GM21786 (cell line): ENCODE results near the gene RBM26.

Experiments
- ATAC-seq: cut with Tn5 transposase; IDR thresholded peaks from one replicate; pipeline ENCODE4 v1.9.1; 2021; ENCODE audit not compliant: unreplicated experiment

RBM26 gene, protein sequence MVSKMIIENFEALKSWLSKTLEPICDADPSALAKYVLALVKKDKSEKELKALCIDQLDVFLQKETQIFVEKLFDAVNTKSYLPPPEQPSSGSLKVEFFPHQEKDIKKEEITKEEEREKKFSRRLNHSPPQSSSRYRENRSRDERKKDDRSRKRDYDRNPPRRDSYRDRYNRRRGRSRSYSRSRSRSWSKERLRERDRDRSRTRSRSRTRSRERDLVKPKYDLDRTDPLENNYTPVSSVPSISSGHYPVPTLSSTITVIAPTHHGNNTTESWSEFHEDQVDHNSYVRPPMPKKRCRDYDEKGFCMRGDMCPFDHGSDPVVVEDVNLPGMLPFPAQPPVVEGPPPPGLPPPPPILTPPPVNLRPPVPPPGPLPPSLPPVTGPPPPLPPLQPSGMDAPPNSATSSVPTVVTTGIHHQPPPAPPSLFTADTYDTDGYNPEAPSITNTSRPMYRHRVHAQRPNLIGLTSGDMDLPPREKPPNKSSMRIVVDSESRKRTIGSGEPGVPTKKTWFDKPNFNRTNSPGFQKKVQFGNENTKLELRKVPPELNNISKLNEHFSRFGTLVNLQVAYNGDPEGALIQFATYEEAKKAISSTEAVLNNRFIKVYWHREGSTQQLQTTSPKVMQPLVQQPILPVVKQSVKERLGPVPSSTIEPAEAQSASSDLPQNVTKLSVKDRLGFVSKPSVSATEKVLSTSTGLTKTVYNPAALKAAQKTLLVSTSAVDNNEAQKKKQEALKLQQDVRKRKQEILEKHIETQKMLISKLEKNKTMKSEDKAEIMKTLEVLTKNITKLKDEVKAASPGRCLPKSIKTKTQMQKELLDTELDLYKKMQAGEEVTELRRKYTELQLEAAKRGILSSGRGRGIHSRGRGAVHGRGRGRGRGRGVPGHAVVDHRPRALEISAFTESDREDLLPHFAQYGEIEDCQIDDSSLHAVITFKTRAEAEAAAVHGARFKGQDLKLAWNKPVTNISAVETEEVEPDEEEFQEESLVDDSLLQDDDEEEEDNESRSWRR

DNA sequence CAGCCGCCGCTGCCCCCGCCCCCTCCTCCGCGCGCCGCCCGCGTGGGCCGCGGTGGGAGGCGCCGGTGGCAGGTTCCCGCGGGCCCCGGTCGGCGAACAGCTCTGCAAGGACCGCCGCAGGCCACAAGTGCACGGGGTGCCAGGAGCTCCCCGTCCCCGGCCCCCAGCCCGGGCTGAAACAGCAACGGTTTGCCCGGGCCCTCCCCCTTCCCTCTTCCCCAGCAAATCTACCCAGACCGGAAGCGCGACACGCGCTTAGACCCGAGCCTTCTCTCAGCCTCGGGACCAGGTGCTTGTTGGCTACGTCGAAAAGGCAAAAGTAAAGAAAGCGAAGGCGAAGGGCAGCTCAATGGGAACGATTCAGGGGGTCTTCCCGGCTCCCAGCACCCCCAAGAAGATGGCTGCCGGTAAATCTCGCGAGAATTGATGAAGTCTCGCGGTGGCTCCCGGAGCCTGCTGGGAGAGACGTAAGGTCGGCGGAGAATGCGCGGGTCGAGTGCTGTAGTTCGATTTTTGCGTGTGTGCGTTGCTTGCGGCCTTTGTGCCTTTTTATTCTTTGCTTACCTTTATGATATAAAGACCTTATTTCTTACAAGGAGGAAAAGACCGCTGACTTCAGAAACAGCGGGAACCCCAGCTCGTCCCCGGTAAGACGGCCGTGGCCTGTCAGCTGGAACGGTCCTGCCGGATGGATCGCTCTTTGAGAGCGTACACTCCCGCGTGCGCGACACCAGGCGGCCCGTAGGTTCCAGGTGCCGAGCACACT lies at the start of gene RBM26:
Gene RBM26, minus strand, starts transcription at position 425 of the 766 bp plus-strand sequence. CDS start 481 bp downstream, outside the sequence.
- ATAC-seq: peak; percentile 78

- no peak for ATAC-seq
These were observed 49.3 kb upstream of the RBM26 start for GRCh38 chr13:79455331-79455730.

GRCh38 chr13:79452239-79452913 lies 46.3 kb upstream of the RBM26 start:
- no peak for ATAC-seq

GRCh38 chr13:79451500-79451962 lies 45.5 kb upstream of the RBM26 start:
- peak; percentile 100 for ATAC-seq

DNA sequence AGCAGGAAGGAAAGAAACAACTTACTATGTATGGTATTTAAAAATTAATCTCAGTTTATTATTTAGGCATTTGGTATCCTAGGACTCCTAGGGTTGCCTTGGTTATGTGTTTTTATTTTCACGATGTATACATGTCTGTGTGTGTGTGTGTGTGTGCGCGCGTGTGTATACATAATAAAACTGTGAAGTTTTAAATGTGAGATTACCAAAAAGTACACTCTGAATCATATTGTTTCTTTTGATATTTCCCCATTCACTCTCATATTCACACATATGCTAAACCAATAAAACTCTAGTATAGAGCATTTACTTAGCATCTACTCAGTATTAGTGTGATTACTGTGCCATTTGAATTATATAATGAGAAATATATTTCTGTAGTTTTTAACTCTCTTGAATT lies 44.1 kb upstream of the RBM26 start:
- ATAC-seq: no peak

GRCh38 chr13:79448413-79448812 lies 42.4 kb upstream of the RBM26 start:
- ATAC-seq: no peak

- no peak for ATAC-seq
These were observed 41.7 kb upstream of the RBM26 start for GRCh38 chr13:79447741-79448140.

DNA sequence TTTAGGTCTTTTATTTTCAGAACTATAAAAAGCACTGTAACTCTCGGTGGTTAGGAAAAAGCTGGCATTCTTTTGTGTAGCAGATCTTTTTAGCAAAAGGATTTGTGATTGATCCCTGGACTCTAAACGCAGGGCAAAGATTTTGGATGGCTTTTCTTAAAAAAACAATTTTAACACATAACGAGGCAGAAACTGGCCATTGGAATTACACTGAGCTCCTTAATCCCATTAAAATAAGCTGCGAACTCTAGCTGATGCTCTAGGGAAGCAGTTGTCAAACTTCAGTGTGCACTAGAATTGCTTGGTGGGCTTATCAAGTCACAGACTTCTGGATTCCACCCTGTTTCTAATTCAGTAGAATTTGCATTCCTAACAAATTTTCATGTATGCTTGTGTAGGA lies 41.1 kb upstream of the RBM26 start:
- ATAC-seq: no peak

DNA sequence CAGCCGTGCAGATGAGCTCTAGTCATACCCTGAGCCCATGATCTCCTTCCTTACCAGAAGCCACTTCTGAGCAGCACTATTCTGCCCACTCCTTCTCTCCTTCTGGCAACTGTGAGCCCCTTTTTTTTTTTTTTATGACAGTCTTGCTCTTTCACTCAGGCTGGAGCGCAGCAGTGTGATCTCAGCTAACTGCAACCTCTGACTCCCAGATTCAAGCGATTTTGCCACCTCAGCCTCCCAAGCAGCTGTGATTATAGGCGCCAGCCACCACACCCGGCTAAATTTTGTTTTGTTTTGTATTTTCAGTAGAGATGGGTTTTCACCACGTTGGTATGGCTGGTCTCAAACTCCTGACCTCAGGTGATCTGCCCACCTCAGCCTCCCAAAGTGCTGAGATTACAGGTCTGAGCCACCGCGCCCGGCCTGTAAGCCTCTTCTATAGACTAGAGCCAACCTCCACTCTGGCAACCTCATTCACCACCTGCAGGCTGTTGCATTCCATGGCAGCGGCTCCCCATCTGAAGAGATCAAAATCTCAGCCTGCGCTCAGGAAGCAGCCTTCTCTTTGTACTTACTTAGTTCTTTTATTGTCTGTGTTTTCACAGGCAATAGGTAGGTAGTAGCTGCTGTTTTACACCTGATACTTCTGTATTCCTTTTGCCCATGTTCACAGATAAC lies 40.1 kb upstream of the RBM26 start:
- no peak for ATAC-seq

GRCh38 chr13:79442706-79443105 lies 36.7 kb upstream of the RBM26 start:
- no peak for ATAC-seq

DNA sequence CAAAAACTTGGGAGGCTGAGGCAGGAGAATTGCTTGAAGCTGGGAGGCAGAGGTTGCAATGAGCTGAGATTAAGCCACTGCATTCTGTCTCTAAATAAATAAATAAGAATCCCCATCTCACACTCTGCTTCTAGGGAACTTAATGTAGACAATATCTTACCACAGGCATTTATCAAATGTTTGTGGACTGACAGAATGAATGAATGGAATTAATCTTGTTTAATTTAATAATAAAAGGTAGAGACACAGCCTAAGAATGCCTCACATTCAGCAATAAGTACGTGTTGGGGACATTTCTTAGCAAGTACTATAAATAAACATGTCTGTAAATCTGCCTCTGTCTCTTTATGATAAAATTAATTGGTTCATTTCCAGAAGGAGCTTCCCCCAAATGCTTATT lies 36.2 kb upstream of the RBM26 start:
- no peak for ATAC-seq

GRCh38 chr13:79440958-79441528 lies 35.0 kb upstream of the RBM26 start:
- no peak for ATAC-seq

- no peak for ATAC-seq
These were observed 33.2 kb upstream of the RBM26 start for GRCh38 chr13:79439275-79439674.

DNA sequence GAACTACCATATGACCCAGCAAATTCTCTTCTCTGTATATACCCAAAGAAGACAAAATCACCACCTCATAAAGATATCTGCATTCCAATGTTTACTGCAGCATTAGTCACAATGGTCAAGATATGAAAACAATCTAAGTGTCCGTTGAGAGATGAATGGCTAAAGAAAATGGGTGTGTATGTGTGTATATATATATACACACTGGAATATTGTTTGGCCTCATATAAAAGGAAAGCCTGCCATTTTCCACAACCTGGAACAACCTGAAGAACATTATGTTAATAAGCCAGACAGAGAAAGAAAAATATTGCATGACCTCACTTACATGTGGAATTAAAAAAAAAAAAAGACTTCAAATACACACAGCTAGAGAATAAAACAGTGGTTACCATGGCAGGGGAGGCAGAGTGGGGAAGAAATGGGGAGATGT lies 29.5 kb upstream of the RBM26 start:
- no peak for ATAC-seq

- ATAC-seq: no peak
These were observed 28.5 kb upstream of the RBM26 start for GRCh38 chr13:79434556-79434955.

GRCh38 chr13:79432992-79433391 lies 26.9 kb upstream of the RBM26 start:
- no peak for ATAC-seq

- no peak for ATAC-seq
These were observed 26.0 kb upstream of the RBM26 start for GRCh38 chr13:79432086-79432485.

DNA sequence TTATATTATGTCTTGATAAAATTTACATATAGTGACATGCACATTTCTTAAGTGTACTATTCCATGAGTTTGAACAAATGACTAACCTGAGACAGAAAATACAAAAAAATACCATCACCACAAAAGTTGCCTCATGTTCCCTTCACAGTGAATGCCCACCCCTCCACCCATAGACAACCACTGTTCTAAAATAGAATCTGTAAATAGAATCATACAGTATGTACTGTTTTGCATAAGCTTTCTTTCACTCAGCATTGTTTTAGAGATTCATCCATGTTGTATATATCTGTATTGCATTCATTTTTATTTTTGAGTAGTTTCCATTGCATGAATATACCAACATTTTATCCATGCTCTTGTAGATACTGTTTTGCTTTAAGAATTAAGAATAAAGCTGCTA lies 23.3 kb upstream of the RBM26 start:
- no peak for ATAC-seq

GRCh38 chr13:79427883-79428282 lies 21.8 kb upstream of the RBM26 start:
- ATAC-seq: no peak
